Progenitor cell of endocrine pancreas (in vitro differentiated cells): ENCODE results near the gene HOXB6. TPM values are rescaled to one million over a fixed set of nuclear protein-coding genes. Genes with fewer than 3 reads are reported as not detected.

ENCODE experiments used
- DNase-seq: peaks from one replicate; pipeline ENCODE4 v3.0.0; 2021; ENCODE audit warnings: low spot score; ENCODE audit not compliant: unreplicated experiment
- H3K27ac Mint-ChIP-seq: 2 replicates; pipeline ENCODE4 v1.8.0; 2021; ENCODE audit warnings: mild to moderate bottlenecking, moderate library complexity, mixed read lengths
- H3K27me3 Mint-ChIP-seq: 2 replicates; pipeline ENCODE4 v1.8.0; 2021; ENCODE audit warnings: mixed read lengths
- H3K36me3 Mint-ChIP-seq: 2 replicates; pipeline ENCODE4 v1.8.0; 2022; ENCODE audit warnings: mixed read lengths; ENCODE audit not compliant: insufficient read depth
- H3K4me1 Mint-ChIP-seq: 2 replicates; pipeline ENCODE4 v1.8.0; 2021; ENCODE audit warnings: low read depth, mixed read lengths
- H3K4me3 Mint-ChIP-seq: 2 replicates; pipeline ENCODE4 v1.8.0; 2021; ENCODE audit warnings: low read depth, mild to moderate bottlenecking, moderate library complexity, mixed read lengths
- H3K9me3 Mint-ChIP-seq: 2 replicates; pipeline ENCODE4 v1.8.0; 2021; ENCODE audit warnings: low read depth, mixed read lengths
- total RNA-seq: library from RNA; stranded (reverse); gene quantifications from 2 replicates; pipeline ENCODE4 v1.2.1, GENCODE V29; 2021
- TF ChIP-seq, protein P1 (sequence below): fragments of 200-600 bp; sonication (generic); IDR thresholded peaks from one replicate; pipeline ENCODE4 v1.5.0; 2021; ENCODE audit warnings: antibody characterized with exemption, mild to moderate bottlenecking; ENCODE audit not compliant: unreplicated experiment

HOXB6 gene
- total RNA-seq, 1 donor from 2014 or later = 0.96 TPM

DNA sequence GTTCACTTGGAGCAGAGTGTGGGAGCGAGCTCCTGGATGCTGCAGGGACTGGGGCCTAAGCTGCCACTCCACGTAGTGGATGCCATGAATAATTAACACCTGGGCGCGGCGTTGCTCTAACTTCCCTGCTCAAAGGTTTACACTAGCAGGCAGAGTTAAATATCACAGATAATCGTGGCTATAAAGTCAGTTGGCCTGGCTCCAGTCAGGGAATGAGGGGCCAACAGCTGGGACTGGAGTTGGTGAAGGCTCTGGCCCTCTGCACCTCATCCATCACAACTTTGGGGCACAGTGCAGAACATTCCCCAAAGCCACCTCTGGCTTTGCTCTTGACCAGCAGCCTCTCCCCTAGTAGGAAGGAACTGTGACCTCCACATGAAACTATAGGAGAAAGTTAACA is 37.6 kb downstream of the HOXB6 start:
- Mint-ChIP-seq H3K9me3 (no peaks in the 10 kb centered on the region), H3K4me1 (peaks cover 31% of the 10 kb centered on the region), H3K27ac (no peak overlapping the region), H3K36me3 (no peaks in the 10 kb centered on the region), H3K27me3 (peaks cover 17% of the 10 kb centered on the region), H3K4me3 (no peak overlapping the region)
- TF ChIP-seq, protein P1, sequence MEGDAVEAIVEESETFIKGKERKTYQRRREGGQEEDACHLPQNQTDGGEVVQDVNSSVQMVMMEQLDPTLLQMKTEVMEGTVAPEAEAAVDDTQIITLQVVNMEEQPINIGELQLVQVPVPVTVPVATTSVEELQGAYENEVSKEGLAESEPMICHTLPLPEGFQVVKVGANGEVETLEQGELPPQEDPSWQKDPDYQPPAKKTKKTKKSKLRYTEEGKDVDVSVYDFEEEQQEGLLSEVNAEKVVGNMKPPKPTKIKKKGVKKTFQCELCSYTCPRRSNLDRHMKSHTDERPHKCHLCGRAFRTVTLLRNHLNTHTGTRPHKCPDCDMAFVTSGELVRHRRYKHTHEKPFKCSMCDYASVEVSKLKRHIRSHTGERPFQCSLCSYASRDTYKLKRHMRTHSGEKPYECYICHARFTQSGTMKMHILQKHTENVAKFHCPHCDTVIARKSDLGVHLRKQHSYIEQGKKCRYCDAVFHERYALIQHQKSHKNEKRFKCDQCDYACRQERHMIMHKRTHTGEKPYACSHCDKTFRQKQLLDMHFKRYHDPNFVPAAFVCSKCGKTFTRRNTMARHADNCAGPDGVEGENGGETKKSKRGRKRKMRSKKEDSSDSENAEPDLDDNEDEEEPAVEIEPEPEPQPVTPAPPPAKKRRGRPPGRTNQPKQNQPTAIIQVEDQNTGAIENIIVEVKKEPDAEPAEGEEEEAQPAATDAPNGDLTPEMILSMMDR = no peak
- no peak for DNase-seq

DNA sequence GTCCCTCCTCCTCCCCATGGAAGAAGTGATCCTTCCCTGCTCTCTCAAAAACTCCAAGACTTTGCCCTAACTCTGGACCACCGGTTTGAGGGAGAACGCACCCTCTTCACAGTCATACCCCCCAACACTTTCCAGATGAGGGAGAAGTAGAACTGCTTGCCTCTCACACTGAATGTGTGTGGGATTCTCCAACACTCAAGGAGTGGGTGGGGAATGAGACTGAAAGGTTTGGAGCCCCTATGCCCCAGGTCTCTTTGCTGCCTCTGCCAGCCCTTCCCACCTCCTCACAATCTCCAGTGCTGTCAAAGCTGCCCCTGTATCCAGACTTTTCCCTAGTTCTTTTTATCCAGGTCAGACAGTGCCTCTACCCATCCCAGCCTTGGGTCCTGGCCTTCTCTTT is 38.1 kb downstream of the HOXB6 start:
- Mint-ChIP-seq H3K9me3 (no peaks in the 10 kb centered on the region), H3K36me3 (no peaks in the 10 kb centered on the region), H3K4me3 (no peak overlapping the region), H3K27ac (no peak overlapping the region), H3K27me3 (peaks cover 19% of the 10 kb centered on the region), H3K4me1 (peaks cover 35% of the 10 kb centered on the region)
- no peak for DNase-seq
- TF ChIP-seq, protein P1 = no peak

DNA sequence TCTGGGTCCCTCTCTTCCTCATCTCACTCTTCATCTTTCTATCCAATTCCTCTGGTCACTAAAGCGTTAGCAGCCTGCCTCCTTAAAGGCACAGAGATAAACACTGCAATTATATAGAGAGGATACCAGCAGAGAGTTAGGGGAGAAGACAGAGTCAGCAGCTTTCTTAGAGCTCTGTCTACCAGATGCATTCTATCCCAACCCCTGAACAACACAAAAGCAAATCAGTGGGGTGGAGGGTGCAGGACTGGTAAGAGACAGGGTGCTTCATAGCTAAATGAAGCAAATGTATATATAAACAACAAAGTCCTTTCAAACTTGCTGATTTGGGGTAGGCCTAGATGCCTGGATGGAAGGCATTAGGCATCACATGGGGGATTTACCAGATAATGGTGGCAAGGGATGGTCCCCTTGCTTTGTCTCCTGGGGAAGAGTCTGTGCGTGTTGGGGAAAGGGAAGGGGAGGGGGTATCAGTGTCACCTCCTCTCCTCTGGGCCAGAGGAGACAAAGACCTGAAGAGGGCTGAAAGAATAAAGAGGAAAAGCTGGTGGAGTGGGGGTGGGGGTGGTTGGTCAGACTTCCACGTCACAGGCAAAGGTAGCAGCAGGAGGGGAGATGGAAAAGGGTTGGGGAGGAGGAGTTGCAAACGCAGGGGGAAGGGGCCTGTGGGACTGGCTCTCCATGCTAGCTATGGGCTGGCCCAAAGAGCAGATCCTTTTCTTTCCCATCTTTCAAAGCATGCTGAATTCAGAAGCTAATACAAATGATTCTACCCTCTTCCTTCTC is 38.7 kb downstream of the HOXB6 start:
- no peak overlapping the region for H3K4me3 Mint-ChIP-seq
- H3K4me1 Mint-ChIP-seq = peaks cover 39% of the 10 kb centered on the region
- no peak for DNase-seq
- no peaks in the 10 kb centered on the region for H3K36me3 Mint-ChIP-seq
- peaks cover 25% of the 10 kb centered on the region for H3K27me3 Mint-ChIP-seq
- no peaks in the 10 kb centered on the region for H3K9me3 Mint-ChIP-seq
- no peak overlapping the region for H3K27ac Mint-ChIP-seq
- TF ChIP-seq, protein P1 = no peak

DNA sequence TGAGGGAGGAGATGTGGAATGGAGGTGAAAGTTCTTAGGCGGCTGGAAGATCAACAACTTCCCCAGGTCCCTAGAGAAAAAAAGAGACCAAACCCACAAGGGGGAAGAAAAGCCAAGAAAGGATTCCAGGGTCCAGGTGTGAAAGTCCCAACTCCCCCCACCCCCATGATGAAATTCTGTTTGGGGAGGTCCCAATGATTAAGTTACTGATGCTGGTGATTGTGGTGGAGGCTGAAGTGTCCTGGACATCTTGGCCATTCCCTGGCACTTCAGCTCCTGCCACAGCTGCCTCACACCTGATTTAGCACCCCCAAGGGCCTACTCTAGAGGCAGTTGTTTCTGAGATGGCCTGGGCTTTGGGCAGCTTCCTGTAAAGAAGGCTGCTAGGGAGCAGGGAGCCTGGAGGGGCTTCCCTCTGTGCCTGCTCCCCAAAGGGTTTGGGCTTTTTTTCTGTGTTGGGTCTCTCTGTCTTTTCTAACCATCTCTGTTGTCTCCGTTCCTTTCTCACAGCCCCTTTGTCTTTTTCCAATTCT is 39.7 kb downstream of the HOXB6 start:
- Mint-ChIP-seq H3K27ac (peak overlapping the region; percentile 27), H3K27me3 (peaks cover 34% of the 10 kb centered on the region), H3K36me3 (no peaks in the 10 kb centered on the region), H3K4me1 (peaks cover 37% of the 10 kb centered on the region), H3K9me3 (no peaks in the 10 kb centered on the region), H3K4me3 (peak overlapping the region; percentile 68)
- TF ChIP-seq, protein P1 = no peak
- no peak for DNase-seq

DNA sequence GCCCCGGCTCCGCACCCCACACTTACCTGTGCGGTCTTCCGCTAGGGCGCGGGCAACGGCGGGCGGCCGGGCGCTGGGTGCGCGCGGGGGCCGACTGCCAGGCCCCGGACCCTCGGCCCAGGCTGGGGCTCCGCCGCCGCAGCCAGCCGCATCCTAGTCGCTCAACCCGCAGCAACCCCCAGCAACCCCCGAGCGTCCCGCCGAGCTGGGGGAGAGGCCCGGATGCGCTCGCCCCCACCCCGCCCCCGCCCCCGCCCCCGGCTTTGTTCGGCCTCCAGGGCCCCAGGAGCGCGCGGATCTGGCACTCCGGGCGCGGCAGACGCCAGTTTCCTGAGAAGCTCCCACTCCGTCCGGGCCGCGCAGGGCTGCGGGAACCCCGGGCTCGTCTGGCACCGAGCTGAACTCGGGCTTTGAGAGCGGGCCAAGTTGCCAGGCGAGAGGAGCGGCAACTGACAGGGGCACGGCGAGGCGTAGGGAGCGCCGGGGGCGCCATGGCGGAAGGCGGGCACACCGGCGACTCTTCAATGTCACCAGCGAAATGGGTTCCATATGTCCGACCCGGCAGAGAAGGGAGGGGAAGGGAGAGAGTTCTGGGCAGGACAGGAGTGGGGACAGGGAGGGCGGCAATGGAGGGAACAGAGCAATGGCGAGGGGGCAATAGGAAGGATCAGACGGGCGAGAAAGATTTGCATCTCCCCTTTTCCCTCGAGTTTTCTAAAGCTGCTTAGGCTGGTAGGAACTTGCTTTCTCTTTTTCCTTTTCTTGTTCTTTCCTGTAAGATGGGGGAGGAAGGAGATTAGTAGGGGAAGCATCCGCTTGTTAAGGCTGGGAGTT is 40.4 kb downstream of the HOXB6 start:
- Mint-ChIP-seq H3K36me3 (no peaks in the 10 kb centered on the region), H3K9me3 (no peaks in the 10 kb centered on the region), H3K27ac (peak overlapping the region; percentile 27), H3K27me3 (peaks cover 41% of the 10 kb centered on the region), H3K4me1 (peaks cover 43% of the 10 kb centered on the region), H3K4me3 (peak overlapping the region; percentile 68)
- no peak for DNase-seq
- TF ChIP-seq, protein P1 = no peak
